Fibroblast of skin of left biceps (primary cell): ENCODE data around the gene RGS17.
"Not testable (repeated sequence)": the region's sequence is repeated elsewhere in the genome, so short reads cannot be mapped to it uniquely, and the experiment has no call there.

Experiments
- DNase-seq, 2 experiments: peaks; one replicate each; pipeline ENCODE4 v3.0.0-alpha.2; 2013; ENCODE audit warnings: low read depth in 2 of 2

RGS17 gene

GRCh38 chr6:152985300-152985699 lies 145.8 kb downstream of the RGS17 start:
- DNase-seq = not testable (repeated sequence)

- no peak for DNase-seq
Measured at GRCh38 chr6:152984513-152984872, 146.6 kb downstream of the RGS17 start.

GRCh38 chr6:152983637-152984512 lies 147.2 kb downstream of the RGS17 start:
- DNase-seq = peak; percentile 31 to 35

GRCh38 chr6:152982904-152983636 lies 148.0 kb downstream of the RGS17 start, which contains the start of gene FBXO5:
Gene FBXO5, minus strand, starts transcription at chr6:152983041. Its CDS starts 82 bp downstream, at chr6:152982959.
- peak; percentile 95 to 96 for DNase-seq

GRCh38 chr6:152981989-152982903 lies 148.8 kb downstream of the RGS17 start:
- DNase-seq = no peak

- no peak for DNase-seq
Measured at GRCh38 chr6:152981219-152981618, 149.9 kb downstream of the RGS17 start.

- no peak for DNase-seq
Measured at GRCh38 chr6:152980656-152981055, 150.4 kb downstream of the RGS17 start.

GRCh38 chr6:152979116-152979515 lies 152.0 kb downstream of the RGS17 start:
- no peak for DNase-seq

- no peak for DNase-seq
Measured at GRCh38 chr6:152978058-152978457, 153.0 kb downstream of the RGS17 start.

- no peak for DNase-seq
Measured at GRCh38 chr6:152977556-152977955, 153.5 kb downstream of the RGS17 start.

GRCh38 chr6:152976749-152977148 lies 154.3 kb downstream of the RGS17 start:
- DNase-seq = no peak

- DNase-seq = no peak
Measured at GRCh38 chr6:152975204-152975915, 155.7 kb downstream of the RGS17 start.

GRCh38 chr6:152973916-152974315 lies 157.2 kb downstream of the RGS17 start:
- DNase-seq = no peak

GRCh38 chr6:152969688-152970418 lies 161.2 kb downstream of the RGS17 start:
- no peak for DNase-seq

- not testable (repeated sequence) for DNase-seq
Measured at GRCh38 chr6:152966168-152966894, 164.8 kb downstream of the RGS17 start.

GRCh38 chr6:152959333-152959732 lies 171.7 kb downstream of the RGS17 start:
- DNase-seq = no peak

GRCh38 chr6:152957796-152958195 lies 173.3 kb downstream of the RGS17 start:
- DNase-seq = no peak
